Testis (tissue), 3 donors: ENCODE results near the gene TSPAN14. TPM values are rescaled to one million over a fixed set of nuclear protein-coding genes. Genes with fewer than 3 reads are reported as not detected.

Source experiments
- DNase-seq: peaks from one replicate; pipeline ENCODE4 v3.0.0-alpha.2; 2019
- H3K27ac ChIP-seq, 2 donors: fragments of 200-600 bp; sonication (generic); one replicate each; pipeline ENCODE4 v1.5.1; 2019
- H3K27me3 ChIP-seq: fragments of 200-600 bp; sonication (generic); one replicate; pipeline ENCODE4 v1.5.1; 2019
- H3K36me3 ChIP-seq: fragments of 200-600 bp; sonication (generic); one replicate; pipeline ENCODE4 v1.5.1; 2017; ENCODE audit warnings: low read depth; ENCODE audit errors: missing control alignments
- H3K4me1 ChIP-seq: fragments of 200-600 bp; sonication (generic); one replicate; pipeline ENCODE4 v1.5.1; 2019
- H3K4me3 ChIP-seq, 2 donors: fragments of 200-600 bp; sonication (generic); one replicate each; pipeline ENCODE4 v1.5.1; 2017 to 2019
- H3K9me3 ChIP-seq: fragments of 200-600 bp; sonication (generic); one replicate; pipeline ENCODE4 v1.5.1; 2017
- POLR2A ChIP-seq: fragments of 450-650 bp; IDR thresholded peaks from one replicate; pipeline ENCODE4 v1.6.1; 2017; ENCODE audit warnings: antibody characterized with exemption, mild to moderate bottlenecking, moderate library complexity
- WGBS, 2 donors: methylation state at CpG; one replicate each; pipeline ENCODE4 v1.1.5; 2018; 5-methylcytosine and 5-hydroxymethylcytosine counted together
- intact Hi-C: fragments of 100-400 bp; cut with DNase I; formaldehyde crosslinking; loops from one replicate; pipeline ENCODE4 v1.15.1; 2023; ENCODE audit warnings: low total_unique reads
- polyA plus RNA-seq: library from polyadenylated mRNA; stranded (reverse); fragments of 350-450 nt; fragmentation: Illumina TruSeq; extraction: RNeasy Lipid Tissue Mini Kit (QIAGEN cat#74804); gene quantifications from one replicate; pipeline ENCODE4 v1.2.3, GENCODE V29; 2014; ENCODE audit warnings: low read depth, low replicate concordance; ENCODE audit not compliant: insufficient read depth
- total RNA-seq, 2 donors: library from RNA; depleted of rRNA; stranded (reverse); fragments of >200 nt; gene quantifications; one replicate each; pipeline ENCODE4 v1.2.3, GENCODE V29; 2016
- TF ChIP-seq, protein P1 (sequence below), 3 experiments: fragments of 450-650 bp in 2 of 3; fragments of 200-600 bp in 1 of 3; sonication (generic) in 1 of 3; IDR thresholded peaks; one replicate each; pipeline ENCODE4 v1.5.1; 2016 to 2019; ENCODE audit warnings: antibody characterized with exemption in 3 of 3, mild to moderate bottlenecking in 2 of 3, moderate library complexity in 1 of 3

Gene TSPAN14
- total and polyA plus RNA-seq, 3 donors from 2014 or later: 59.1 to 64.6 (median 61.4) TPM

DNA sequence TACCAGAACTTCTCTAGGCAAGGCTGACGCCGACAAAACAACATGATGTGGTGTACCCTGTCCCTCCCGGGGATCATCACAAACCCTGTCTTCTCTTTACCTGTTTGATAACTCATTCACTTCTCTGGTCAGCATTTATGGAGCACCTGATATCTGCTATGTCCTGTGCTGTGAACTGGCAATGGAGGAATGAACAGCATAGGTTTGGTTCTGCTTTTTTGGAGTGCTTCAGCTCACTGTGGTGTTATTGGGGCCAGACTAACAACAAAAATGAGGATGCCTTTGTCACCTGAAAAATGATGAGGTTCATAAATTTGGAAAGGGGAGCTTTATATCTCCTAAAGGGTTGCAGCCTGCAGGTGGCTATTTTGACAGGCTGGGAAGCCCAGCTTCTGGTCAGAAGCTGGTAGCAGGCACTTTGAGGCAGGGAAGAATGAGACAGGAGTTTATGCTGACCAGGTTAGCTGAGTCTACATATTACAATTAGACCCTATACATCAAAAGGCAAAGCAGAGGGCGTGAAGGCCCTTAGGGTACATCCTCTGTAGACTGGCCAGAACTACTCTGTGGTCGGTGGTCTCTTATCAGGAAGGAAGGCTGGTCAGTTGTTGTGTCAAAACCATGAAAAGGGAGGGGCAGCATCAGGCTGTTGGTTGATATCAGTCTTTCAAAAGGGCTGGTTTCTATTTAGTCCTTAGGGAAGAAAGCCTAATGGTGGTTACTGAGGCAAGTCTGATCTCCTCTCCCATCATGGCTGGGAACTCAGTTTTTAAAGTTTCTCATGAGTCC is 125.9 kb downstream of the TSPAN14 start:
- no peak for DNase-seq
- intact Hi-C loops: no loop called here
- no peak overlapping the region for H3K27ac ChIP-seq

DNA sequence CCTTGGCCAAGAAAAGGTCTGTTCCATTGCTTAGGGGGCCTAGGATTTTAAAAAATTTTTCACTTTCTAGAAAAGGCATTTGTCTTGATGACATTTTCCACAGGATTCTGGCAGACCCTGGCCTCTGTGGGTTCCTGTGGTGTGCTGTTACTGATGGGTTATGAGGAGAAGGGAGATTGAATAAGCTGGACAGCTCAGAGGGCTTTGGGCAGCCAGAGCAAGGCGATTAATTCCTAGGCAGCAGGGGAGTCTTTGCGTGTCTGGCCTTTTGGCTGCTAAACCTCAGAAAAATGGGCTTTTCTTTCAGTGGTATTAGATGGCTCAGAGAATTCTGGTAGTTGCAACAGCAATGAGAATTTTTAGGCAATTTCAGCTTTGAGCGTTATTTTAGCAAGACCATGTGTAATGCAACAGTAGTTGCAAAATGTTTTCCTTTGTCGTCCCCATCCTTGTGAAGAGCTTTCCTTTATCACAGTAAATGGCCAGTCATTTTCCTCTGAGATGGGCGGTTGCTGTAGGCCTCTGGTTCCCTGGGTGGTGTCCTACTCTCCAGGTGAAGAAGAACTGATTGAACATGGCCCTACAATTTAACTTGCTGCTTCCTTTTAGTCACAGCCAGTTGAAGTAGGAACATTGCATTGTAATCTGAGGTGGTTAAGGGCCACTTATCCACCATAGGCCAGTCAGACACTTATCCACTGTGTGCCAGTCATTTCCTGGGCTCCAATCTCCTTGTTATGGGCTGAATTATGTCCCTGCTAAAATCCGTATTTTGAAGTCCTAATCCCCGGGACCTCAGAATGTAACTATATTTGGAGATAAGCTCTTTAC is 126.7 kb downstream of the TSPAN14 start:
- no peak for DNase-seq
- TF ChIP-seq, protein P1, sequence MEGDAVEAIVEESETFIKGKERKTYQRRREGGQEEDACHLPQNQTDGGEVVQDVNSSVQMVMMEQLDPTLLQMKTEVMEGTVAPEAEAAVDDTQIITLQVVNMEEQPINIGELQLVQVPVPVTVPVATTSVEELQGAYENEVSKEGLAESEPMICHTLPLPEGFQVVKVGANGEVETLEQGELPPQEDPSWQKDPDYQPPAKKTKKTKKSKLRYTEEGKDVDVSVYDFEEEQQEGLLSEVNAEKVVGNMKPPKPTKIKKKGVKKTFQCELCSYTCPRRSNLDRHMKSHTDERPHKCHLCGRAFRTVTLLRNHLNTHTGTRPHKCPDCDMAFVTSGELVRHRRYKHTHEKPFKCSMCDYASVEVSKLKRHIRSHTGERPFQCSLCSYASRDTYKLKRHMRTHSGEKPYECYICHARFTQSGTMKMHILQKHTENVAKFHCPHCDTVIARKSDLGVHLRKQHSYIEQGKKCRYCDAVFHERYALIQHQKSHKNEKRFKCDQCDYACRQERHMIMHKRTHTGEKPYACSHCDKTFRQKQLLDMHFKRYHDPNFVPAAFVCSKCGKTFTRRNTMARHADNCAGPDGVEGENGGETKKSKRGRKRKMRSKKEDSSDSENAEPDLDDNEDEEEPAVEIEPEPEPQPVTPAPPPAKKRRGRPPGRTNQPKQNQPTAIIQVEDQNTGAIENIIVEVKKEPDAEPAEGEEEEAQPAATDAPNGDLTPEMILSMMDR (IDR thresholded peaks at IDR 0.05): no peak
- TF ChIP-seq POLR2A: no peak
- 84 to 91% methylated on average over 7 of the region's 7 CpGs for WGBS, 2 donors

More for the DNA sequence above, 125.9 kb downstream of the TSPAN14 start:
- no peak overlapping the region for H3K4me3 ChIP-seq
- H3K36me3 ChIP-seq: no peaks in the 10 kb centered on the region
- H3K4me1 ChIP-seq: no peaks in the 10 kb centered on the region
- H3K27me3 ChIP-seq: no peaks in the 10 kb centered on the region
- no peak for TF ChIP-seq POLR2A
- TF ChIP-seq, protein P1 (IDR thresholded peaks at IDR 0.05): no peak
- H3K9me3 ChIP-seq: no peaks in the 10 kb centered on the region
- 82 to 83% methylated on average over 5 of the region's 5 CpGs for WGBS, 2 donors

DNA sequence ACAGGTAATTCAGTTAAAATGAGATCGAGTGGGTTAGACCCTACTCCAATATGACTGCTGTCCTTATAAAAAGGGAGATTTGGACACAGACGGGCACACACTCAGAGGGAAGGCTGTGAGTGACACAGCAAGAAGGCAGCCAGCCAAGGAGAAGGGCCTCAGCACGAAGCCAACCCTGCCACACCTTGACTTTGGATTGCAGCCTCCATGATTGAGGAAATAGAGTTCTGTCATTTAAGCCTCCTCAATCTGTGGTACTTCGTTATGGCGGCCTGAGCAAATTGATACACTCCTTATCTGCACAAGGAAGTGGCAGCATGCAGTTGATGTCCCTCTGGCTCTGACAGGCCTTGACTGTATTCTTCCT is 127.3 kb downstream of the TSPAN14 start:
- DNase-seq: no peak
- intact Hi-C loops: no loop called here
- Histone ChIP-seq H3K9me3 (no peaks in the 10 kb centered on the region), H3K36me3 (no peaks in the 10 kb centered on the region), H3K27ac (no peak overlapping the region), H3K4me3 (no peak overlapping the region), H3K27me3 (no peaks in the 10 kb centered on the region), H3K4me1 (no peaks in the 10 kb centered on the region)
- WGBS, 2 donors: 80 to 95% methylated on average over 5 of the region's 5 CpGs
- no peak for TF ChIP-seq POLR2A
- TF ChIP-seq, protein P1 (IDR thresholded peaks at IDR 0.05): no peak

More for the DNA sequence above, 126.7 kb downstream of the TSPAN14 start:
- no peaks in the 10 kb centered on the region for H3K36me3 ChIP-seq
- no peak overlapping the region for H3K27ac ChIP-seq
- H3K9me3 ChIP-seq: no peaks in the 10 kb centered on the region
- H3K4me1 ChIP-seq: no peaks in the 10 kb centered on the region
- intact Hi-C loops: no loop called here
- no peak overlapping the region for H3K4me3 ChIP-seq
- H3K27me3 ChIP-seq: no peaks in the 10 kb centered on the region

DNA sequence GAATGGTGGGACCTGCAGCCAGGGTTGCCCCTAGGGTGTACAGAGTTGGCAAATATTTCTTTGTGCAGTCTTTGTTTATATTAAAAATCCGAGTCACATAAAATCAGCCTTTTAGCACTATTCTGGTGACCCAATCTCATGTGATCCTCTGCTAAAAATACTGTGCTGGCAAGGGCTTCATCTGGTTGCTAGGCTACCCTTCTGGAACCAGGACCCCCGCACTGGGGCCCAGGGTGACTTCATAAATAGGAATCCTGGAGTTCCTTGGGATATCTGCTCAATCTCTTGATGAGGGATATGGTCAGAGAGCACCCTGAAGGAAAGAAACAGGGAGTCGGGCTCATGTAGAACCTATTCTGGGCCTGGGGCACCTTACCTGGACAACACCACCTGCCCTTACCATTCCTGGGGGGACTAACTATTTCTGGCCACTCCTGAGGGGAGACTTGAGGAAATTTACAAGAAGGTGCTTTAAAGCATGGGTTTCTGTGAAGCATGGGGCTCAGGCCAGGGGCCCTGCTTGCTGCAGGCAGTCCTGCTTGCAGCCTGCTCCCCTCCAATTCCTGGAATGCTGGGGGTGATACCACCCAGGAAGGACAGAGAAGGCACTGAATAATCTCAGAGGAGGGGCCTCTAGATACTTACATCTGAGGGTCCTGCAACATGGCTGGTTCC is 128.3 kb downstream of the TSPAN14 start:
- no peak for DNase-seq
- H3K36me3 ChIP-seq: no peaks in the 10 kb centered on the region
- H3K4me3 ChIP-seq: no peak overlapping the region
- no peak overlapping the region for H3K27ac ChIP-seq
- intact Hi-C loops: no loop called here
- TF ChIP-seq, protein P1 (IDR thresholded peaks at IDR 0.05): no peak
- TF ChIP-seq POLR2A: no peak
- no peaks in the 10 kb centered on the region for H3K9me3 ChIP-seq
- 88% methylated on average over 3 of the region's 3 CpGs for WGBS, 2 donors
- no peaks in the 10 kb centered on the region for H3K27me3 ChIP-seq
- no peaks in the 10 kb centered on the region for H3K4me1 ChIP-seq

Other genes with a start within 250 kb of the TSPAN14 start
- 10 to 100 TPM; 46.5 to 64.0 TPM for gene ANXA11, start 248.8 kb upstream of the TSPAN14 start, total RNA-seq
- gene ANXA11, start 248.8 kb upstream of the TSPAN14 start, polyA plus RNA-seq: 116 TPM
- gene MAT1A, start 164.7 kb upstream of the TSPAN14 start, total RNA-seq: 1 to 10 TPM; 5.6 to 8.3 TPM
- gene MAT1A, start 164.7 kb upstream of the TSPAN14 start, polyA plus RNA-seq: 8.3 TPM
- 10 to 100 TPM; 47.5 to 72.5 TPM for gene DYDC1, start 97.6 kb upstream of the TSPAN14 start, total RNA-seq
- 207 TPM for gene DYDC1, start 97.6 kb upstream of the TSPAN14 start, polyA plus RNA-seq
- gene DYDC2, start 97.5 kb upstream of the TSPAN14 start, total RNA-seq: 1 to 10 TPM; 1.8 to 4.5 TPM
- gene DYDC2, start 97.5 kb upstream of the TSPAN14 start, polyA plus RNA-seq: 22.8 TPM
- gene PRXL2A, start 45.8 kb upstream of the TSPAN14 start, total RNA-seq: 100 to 1,000 TPM; 102 to 104 TPM
- gene PRXL2A, start 45.8 kb upstream of the TSPAN14 start, polyA plus RNA-seq: 106 TPM
- gene SH2D4B, start 83.6 kb downstream of the TSPAN14 start, total RNA-seq: 1 to 10 TPM in 1 of 2 donors, under 1 TPM in 1; 0.55 to 1.1 TPM
- gene SH2D4B, start 83.6 kb downstream of the TSPAN14 start, polyA plus RNA-seq: 0.22 TPM